HG03521 (cell line): ENCODE measurements around the gene CDCA8.

Experiments used
- ATAC-seq: cut with Tn5 transposase; IDR thresholded peaks from one replicate; pipeline ENCODE4 v1.9.1; 2021; ENCODE audit warnings: mild to moderate bottlenecking, moderate library complexity; ENCODE audit not compliant: unreplicated experiment

The CDCA8 gene

DNA sequence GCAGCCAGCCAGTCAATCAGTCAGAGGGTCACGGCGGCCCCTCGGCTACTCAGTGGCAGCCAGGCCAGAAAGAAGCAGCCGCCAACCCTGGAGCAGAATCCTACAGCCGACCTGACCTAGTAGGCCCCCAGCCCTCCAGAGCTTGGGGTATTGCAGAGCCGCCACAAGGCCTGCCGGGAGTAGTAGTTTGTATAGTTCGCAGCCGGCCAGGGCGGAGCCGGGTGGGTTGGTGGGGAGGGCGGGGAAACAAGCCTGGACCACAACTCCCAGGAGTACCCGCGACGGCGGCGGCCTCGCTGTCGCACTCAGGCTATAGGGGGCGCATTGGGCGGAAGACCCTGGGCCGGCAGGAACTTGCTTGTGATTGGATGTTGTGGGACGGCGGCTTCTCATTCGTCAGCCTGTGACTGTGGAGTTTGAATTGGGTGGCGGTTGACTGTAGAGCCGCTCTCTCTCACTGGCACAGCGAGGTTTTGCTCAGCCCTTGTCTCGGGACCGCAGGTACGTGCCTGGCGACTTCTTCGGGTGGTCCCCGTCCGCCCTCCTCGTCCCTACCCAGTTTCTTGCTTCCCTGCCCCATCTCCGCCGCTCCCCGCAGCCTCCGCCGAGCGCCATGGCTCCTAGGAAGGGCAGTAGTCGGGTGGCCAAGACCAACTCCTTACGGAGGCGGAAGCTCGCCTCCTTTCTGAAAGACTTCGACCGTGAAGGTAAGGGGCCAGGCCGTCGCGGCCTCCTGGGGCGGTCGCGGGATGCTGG, at the start of gene CDCA8:
CDCA8 (plus strand) TSS at position 439 of the 756 bp plus-strand sequence; CDS start at position 614, 175 bp downstream.
- peak; percentile 70 for ATAC-seq

DNA sequence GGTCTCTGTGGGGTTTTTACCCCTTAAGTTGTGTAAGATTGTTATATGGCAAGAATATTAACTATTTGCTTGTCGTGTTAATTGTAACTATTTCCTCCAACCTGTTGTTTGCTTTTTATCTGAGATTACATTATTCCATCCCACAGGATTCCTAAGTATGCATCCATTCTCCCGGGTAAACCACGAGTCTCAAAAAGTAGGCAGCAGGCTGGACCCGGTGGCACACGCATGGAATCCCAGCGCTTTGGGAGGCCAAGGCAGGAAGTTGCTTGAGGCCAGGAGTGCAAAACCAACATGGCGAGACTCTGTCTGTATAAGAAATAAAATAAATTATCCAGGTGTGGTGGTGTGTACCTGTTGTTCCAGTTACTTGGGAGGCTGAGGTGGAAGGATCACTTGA, 45.0 kb upstream of the CDCA8 start:
- no peak for ATAC-seq

DNA sequence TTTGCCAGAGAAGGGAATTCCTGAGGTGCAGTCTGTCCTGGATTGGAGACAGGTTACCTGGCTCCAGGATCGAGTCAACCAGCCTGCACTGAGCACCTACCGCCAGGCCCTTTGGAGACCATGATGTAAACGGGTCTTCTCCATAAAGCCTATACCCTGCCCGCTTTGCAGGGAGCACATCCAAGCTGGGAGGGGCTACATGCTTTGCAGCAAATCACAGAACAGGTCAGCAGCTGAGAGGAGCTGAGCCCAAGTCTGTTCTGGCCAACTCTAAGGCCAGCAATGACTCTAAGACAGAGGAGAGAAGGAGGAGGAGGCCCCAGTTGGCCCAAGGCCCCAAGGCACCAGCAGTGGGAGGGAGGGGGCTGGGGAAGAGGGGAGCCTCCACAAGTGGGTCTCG, 42.1 kb upstream of the CDCA8 start:
- ATAC-seq, result no peak

GRCh38 chr1:37650721-37651120, 41.6 kb upstream of the CDCA8 start:
- no peak for ATAC-seq

DNA sequence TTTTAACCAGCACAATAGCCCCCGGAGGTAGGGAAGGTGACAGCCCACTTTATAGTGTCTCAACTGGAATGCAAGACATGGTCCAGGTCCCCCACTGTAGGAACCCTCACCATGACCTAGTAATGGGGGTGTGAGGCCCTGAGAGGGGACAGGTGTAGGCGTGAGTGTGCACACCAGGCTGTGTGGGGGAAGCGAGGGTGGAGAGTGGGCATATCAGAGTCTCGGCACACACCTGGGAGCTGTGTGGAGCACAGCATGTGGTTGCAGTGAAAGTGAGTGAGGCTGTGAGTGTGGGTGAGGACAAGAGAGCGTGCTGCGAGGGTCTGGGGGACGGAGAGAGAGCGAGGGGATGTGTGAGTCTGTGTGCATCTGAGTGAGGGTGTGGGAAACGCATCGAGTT, 40.5 kb upstream of the CDCA8 start:
- no peak for ATAC-seq

DNA sequence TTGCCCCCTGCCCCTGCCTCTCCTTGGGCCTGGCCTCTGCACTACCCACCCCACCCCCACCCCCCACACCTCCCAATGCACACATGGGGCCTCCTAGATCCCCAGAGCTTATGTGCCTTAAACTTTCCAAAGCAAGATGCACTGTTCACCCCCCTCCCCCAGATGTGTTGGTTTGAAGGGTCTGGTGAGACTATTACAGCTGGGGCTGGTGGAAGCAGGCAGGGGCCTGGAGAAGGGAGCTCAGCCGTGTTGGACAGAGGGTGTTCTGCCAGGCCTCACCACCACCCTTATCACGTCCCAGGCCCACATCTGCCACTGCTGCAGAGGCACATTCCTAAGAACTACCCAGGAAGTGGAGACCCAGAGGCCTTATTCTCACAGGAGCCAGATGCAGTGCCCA, 39.3 kb upstream of the CDCA8 start:
- no peak for ATAC-seq

DNA sequence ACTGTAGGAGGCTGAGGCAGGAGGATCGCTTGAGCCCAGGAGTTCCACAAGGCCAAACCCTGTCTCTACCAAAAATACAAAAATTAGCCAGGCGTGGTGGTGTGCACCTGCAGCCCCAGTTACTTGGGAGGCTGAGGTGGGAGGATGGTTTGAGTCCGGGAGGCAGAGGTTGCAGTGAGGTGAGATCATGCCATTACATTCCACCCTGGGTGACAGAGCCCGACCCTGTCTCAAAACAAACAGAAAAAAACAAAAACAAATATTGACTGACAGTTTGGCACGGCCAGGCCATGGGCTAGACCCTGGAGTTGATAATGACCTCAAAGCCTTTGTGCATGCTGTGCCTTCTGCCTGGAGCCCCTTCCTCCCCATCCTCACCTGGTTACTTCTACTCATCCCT, 38.4 kb upstream of the CDCA8 start:
- no peak for ATAC-seq

GRCh38 chr1:37655274-37655673, 37.0 kb upstream of the CDCA8 start:
- no peak for ATAC-seq

DNA sequence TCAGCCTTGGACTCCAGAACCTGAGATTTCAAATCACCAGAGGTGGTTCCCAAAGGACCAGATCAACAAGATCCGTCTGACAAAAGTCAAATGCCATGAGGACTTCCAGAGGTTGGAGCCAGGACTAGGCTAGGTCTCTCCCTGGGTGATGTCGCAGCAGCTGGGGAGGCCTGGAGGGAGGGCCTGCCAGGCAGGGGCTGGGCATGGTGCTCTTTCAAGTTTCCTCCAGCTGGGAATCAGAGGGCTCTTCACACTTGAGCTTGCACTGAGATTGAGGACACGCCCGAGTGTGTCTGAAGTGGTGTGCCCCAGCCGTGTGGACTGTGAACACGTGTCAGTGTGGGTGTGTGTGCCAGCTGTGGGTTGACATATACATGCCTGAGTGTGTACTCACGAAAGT, 36.3 kb upstream of the CDCA8 start:
- ATAC-seq, result no peak

DNA sequence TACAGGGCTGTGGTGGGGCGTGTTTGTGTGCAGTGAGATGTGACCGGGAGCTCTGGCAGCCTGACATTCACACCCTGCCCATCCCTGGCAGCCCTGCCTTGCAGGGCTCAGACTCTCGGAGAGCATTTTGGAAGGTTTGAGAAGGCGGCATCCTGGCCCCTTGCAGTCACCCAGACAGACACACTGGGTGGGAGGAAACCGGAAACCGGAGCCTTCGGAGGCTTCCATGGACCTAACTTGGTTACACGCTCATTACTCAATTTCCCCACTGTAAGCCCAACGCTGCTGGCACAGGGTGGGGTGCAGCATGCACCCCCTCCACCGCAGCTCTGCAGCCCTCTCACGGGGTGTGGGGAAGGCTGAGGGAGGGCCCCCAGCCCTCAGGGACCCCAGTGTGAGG, 35.4 kb upstream of the CDCA8 start:
- ATAC-seq, result no peak

DNA sequence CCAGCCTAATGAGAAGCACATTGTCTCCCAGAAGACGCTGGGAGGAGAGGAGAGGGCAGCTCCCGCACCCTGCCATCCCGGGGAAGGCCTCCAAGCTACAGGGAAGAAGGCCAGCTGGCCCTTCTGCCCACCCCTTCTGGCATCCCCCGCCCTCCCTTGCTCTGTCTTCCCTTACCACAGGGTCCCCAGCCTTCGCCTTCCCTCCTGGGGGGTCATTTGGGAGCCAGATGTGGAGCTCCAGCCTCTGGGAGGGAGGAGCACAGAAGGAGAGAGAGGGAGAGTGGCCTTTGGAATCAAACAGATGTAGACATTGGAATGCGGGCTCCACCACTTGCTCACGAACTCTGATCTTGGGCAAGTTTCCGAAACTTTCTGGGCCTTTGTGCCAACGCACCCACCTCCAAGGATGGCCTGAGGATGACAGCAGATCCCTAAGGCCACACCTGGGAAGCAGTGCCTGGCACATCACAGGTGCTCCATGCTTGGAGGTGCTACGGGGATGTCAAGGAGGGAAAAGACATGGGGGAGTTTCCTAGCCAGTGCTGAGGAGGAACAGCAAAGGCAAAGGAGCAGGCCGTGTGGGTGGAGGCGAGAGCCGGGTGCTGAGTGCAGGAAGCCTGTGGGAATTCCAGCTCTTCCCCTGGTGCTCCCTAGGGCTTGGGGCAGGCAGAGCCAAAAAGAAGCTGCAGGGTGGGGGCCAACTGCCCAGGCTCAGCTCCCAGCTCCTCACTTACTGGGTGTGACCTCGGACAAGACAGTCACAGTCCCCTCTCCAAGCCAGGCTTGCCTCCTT, 34.5 kb upstream of the CDCA8 start:
- no peak for ATAC-seq

GRCh38 chr1:37658486-37658885, 33.8 kb upstream of the CDCA8 start:
- ATAC-seq, result no peak

- ATAC-seq, result no peak
Measured at GRCh38 chr1:37660664-37661063, 31.7 kb upstream of the CDCA8 start.

- no peak for ATAC-seq
Measured at GRCh38 chr1:37661401-37661800, 30.9 kb upstream of the CDCA8 start.

- ATAC-seq, result no peak
Measured at GRCh38 chr1:37662031-37662755, 30.1 kb upstream of the CDCA8 start.

DNA sequence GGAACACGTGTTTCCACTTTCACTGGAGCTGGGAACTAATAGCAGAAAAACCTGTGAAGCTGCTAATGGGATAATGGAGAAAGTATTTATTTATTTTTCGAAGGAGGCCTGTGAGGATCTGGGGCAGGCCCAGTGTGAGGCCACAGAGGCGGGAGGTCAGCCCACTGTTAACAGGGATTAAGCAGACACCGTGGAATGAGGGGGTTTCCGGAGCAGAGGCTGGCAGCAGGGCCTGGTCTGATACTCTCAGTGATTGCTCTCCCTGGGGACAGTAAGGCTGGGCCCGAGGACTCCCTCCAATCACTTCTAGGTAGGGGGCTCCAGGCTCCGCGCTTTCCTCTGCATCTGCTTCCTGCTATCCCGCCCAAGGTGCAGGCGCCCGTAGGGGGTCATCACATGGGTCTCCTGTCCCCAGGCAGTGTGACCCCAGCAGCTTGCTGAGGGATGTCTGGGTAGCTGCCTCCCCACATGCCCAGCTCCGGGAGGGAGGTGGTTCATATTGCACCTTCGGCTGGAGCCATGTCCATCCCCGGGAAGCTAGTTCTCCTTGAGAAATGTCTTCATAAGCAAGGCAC, 28.8 kb upstream of the CDCA8 start:
- ATAC-seq, result no peak

DNA sequence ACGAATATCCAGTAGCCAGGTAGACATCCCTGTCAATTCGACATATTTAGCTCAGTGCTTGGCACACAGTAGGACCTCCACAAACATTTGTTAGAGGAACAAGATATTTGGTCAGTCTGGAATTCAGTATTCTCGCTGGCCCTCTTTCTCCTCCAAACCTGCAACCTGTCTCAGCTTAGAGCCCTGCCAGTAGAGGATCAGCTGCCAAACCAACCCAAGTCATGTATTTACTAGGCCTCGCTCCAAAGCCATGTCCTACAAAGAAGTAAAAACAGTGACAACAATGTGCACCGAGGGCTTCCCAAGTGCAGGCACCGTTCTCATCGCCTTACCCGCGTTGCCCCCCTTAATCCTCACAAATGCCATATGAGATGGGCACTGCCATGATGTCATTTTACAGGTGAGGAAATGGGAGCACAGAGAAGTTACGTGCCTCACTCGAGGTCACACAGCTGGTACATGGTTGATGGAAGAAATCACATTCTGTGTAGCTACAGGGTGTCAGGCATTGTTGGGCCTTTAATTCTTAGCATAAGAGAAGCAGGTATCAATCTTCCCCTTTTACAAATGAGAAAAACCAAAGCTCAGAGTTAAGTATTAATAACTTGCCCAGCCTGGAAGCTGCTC, 26.0 kb upstream of the CDCA8 start:
- ATAC-seq, result no peak

DNA sequence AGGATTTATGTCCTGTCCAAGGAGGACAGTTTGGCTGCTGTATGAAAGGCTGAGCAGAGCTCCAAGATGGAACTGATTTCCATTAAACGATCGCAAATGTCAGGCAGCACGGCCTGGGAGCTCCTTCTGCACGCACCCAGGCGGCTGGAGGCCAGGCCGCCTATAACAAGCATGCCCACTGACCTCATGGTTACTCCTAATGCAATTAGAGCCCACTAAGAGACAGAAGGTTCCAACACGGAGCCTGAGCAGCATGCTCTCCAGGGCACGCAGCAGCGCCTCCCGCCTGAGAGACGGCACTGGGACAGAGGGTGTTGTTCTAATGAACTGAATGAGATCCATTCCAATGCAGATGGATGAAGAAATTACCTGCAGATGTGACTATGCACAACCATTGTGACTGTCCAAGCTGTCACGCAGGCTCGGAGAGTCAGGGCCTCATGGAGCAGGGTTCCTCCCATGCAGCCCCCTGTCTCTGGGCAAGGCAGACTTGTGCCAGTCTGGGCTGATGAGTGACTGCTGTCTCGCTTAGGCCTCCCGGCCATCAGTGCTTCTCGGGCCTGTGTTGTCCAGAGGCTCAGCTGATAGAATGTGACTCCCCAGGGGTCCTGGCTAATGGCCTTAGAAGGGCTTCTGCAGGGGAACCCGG, 25.2 kb upstream of the CDCA8 start:
- no peak for ATAC-seq

GRCh38 chr1:37670133-37670532, 22.2 kb upstream of the CDCA8 start:
- ATAC-seq, result no peak

DNA sequence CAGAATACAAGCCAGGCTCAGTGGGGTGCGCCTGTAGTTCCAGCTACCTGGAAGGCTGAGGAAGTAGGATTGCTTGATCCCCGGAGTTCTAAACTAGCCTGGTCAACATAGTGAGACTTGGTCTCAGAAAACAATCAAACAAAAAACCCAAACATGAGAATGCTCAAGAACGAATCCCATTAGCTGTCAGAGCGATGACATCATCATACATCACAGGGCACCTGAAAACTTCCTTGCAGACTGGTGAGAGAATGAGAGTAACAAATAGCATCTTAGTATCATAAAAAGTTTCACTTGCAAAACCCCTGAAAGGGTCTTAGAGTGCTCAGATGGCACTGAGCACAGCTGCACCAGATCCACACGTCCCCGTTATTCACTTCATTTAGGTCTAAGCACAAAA, 21.1 kb upstream of the CDCA8 start:
- ATAC-seq, result no peak
